Measurements from ENCODE around the gene TMBIM6.

GRCh38 chr12:49728446-49728845 lies 12.9 kb upstream of the TMBIM6 start:
- TF ChIP-seq CTCF (IDR thresholded peaks at IDR 0.05; ENCODE audit: low read depth, low read length, poor library complexity, severe bottlenecking) (no peak), EZH2phosphoT487 (IDR thresholded peaks at IDR 0.05; ENCODE audit: borderline replicate concordance, low read length) (no peak)
